Stimulated activated CD8-positive, alpha-beta memory T cell treated with anti-CD3 and anti-CD28 coated beads, Interleukin-4, amount 100 ng/mL, for 48 hours (primary cell): ENCODE results near the gene HEATR3.
A peak's percentile ranks its signal among the peaks of the same experiment; 100 is the strongest.
"Not testable (repeated sequence)": the region's sequence is repeated elsewhere in the genome, so short reads cannot be mapped to it uniquely, and the experiment has no call there.

Source experiments
- DNase-seq: peaks from one replicate; pipeline ENCODE4 v3.0.0-alpha.2; 2020

Gene HEATR3

DNA sequence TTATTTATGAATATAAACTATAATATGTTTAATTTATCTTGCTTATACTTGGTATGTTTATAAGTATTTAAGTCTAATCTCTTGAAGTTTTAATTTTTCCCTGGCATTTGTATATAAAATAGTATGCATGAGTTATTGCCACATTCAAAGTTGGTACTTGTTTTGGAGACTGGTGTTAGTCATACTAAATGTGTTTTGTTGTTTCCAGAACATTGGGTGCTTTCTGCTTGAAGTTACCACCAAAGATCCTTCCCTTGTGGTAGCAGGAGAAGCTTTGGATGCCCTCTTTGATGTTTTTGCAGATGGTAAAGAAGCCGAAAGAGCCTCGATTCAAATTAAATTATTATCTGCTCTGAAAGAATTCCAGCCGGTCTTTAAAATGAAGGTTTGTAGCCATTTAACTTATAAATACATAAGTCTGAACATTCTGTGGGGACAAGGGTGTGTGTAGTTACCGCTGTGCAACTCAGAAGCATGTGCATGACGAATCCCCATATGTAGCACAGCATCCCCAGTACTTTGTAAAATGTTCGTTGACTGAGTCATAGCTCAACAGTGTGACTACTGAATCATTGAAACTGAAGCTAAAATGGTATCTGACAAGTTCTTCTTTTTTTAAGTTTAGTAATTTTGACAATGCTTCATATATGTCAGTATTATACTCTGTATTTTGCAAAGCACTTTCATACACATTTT, 36.4 kb downstream of the HEATR3 start:
- DNase-seq = no peak

DNA sequence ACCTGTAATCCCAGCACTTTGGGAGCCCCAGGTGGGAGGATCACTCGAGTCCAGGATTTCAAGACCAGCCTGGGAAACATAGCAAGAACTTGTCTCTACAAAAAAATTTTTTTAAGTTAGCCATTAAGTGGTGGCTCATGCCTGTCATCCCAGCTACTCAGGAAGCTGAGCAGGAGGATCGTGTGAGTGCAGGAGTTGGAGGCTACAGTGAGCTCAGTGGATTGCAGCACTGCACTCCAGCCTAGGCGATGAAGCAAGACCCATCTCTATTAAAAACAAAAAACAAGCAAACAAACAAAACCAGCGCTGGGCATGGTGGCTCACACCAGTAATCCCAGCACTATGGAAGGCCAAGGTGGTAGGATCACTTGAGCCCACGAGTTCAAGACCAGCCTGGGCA, 38.0 kb downstream of the HEATR3 start:
- no peak for DNase-seq

DNA sequence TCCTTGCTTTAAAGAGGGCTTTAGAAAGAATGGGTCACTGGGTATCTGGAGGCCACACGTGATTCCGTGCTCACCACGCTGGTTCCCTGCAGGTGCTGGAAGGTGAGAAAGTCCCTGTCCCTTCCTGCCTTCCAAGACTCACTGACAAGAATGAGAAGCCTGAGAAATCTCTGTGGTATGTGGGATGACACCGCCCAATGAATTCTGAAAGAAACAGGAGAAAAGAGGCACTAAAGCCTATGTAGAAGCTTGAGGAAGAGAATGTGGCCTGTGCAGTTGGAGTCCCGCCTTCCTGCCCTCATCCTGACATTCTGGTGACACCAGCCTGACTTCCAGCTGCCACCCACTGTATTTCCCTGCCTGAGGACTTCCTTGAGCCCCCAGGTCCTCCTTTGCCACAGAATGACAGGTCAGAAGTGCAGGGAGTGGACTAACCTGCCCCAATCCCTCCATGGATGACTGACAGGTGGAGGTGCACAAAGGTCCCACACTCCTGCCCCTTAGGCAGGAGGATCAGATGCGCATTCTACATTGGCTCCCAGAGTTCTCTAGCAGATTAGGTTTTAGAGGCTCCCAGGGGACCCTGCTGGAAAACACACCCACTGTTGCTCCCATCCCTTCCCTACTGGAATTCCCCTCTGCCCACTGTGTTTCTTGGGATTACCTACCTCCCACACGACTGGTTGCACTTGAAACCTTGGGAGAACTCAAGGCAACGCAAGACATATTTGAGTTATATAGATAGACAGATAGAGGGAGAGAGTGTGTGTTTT, 48.8 kb downstream of the HEATR3 start:
- DNase-seq = no peak

DNA sequence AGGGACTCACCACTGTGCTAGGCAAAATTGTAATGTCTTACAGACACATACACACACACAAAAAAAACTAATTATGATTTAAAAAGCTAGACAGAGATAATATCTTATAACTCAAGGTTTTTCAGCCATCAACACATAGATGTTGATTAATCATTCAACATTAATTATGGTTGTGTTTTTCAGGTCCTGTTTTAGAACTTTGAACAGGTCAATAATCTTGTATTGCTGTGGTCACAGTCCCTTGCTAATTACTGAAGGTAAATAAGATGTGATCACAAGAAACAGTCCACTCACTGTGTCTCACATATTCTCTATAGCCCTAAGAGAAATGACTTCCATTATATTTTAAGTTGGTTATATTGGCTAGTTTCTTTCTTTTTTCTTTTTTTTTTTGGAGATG, 54.9 kb downstream of the HEATR3 start:
- no peak for DNase-seq

DNA sequence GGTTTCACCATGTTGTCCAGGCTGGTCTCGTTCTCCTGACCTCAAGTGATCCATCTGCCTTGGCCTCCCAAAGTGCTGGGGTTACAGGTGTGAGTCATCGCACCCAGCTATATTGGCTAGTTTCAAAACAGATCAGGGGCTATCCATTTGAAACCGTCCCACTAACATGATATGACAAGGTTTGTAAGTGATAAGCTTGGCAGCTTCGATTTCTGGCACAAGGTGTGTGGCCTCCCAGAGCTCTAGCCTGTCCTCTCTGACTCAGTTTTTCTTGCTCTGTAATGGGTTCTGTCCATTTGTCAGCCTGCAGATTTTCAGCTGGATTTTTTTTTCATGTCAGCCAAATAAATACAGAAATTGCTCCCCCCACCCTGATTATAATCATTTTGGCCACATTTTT, 55.5 kb downstream of the HEATR3 start:
- no peak for DNase-seq

DNA sequence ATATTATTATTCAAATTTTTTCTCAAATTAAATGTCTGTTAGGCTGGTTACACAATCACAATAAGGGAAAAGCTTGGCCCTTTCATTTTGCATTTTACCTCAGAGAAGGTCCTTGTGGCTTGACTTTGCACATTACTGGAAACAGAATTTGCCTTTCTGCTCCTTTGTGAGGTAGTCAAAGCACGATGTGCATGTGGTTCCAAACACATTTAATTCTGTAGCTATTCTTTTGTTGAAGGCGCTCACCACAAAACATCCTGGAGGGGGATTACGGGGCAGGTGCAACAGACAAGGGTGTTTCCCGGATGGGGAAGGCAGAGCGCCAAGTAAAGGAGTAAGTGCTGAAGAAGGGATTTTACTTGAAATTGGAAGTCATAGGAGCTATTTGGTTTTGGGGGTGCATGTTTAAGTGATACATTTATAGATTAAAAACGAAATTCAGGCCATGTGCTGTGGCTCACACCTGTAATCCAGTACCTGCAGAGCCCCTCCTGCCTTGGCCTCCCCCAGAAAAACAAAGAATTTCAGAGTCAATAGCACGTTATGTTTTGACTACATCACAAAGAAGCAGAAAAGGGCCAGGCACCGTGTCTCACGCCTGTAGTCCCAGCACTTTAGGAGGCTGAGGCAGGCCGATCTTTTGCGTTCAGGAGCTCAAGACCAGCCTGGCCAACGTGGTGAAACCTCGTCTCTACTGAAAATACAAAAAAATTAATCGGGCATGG, 56.1 kb downstream of the HEATR3 start:
- peak; percentile 52 for DNase-seq

DNA sequence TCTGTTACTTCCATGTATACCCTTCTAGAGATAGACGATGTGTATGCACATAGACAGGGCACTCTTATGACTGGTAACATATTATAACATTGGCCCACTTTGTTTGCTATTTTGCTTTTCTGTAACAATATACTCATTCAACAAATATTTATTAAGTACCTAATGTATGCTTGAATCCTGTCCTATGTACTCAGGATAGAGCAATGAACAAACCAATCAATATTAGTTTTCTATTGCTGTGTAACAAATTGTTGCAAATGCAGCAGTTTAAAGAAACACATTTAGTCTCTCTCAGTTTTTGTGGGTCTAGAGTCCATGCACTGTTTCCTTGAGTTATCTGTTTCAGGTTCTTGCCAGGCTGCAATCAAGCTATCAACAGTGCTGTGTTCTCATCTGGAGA, 57.6 kb downstream of the HEATR3 start:
- DNase-seq = no peak

DNA sequence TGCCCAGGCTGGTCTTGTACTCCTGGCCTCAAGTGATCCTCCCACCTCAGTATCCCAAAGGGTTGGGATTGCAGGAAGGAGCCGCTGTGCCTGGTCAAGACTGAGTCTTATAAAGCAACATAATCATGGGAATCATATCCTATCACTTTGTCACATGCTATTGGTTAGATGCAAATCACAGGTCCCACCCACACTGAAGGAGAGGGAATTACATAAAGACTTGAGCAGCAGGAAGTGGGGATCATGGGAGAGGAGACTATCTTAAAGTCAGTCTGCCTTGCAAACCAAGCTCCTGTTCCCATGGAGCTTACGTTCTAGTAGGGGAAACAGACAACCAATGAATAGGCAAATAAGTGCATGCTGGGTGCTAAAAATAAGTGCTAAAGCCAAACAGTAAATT, 59.0 kb downstream of the HEATR3 start:
- DNase-seq = no peak

DNA sequence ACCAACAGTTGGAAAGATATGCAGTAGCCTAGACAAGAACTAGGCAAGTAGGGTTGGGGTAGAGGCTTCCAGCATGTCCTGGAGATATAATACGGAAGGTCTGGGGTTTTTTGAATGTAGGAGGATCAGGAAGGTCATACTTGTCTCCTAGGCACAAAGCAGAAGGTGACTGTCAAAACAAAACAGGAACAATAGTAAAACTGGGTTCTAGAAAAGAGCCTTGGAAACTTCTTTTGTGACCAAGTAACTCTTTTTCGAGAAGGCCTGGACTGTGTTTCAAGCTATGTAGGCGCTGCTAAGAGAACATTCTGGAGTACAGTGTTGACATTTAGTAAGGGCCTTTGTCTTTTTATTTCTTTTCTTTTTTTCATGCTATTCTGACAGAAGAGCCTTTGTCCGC, 60.4 kb downstream of the HEATR3 start:
- DNase-seq = no peak

DNA sequence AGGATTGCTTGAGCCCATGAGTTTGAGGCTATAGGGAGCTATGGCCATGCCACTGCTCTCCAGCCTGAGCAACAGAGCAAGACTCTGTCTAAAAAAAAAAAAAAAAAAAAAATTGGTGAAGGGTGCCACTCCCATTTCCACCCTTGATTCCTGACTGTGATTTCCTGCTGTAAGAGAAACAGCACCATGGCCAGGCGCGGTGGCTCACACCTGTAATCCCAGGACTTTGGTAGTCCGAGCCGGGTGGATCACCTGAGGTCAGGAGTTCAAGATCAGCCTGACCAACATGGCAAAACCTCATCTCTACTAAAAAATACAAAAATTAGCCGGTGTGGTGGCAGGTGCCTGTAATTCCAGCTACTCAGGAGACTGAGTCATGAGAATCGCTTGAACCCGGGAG, 66.8 kb downstream of the HEATR3 start:
- DNase-seq = not testable (repeated sequence)

DNA sequence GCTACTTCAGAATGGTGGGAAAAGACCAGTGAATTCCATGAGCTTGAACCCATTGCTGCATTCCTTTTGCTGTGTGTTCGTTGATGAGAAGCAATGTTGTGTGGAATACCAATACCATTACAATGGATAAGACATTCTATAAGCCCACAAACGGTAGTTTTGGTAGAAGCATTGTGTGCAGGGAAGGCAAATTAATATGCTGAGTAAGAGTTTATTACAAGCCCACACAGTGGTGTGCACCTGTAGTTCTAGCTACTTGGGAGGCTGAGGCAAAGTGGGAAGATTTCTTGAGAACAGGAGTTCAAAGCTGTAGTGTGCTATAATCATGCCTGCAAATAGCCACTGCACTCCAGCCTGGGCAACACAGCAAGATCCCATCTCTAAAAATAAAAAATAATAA, 67.4 kb downstream of the HEATR3 start:
- no peak for DNase-seq

DNA sequence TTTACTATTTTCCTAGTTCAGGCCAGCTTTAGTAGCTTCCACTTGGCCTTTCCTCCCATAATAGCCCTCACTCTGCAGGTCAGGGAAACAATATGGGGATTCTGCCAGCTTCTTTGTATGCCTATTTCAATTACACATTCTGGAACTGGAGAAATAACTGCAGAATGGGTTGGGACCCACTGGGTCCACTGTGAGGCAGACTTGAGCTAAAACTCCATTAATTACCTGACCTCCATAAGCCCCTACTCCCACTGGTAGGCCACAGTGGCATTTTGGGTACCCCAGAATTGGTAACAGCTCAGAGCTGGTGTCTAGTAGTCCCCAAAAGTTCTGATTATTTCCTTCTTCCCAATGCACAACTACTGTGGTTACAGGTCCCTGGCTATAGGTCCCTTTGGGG, 70.6 kb downstream of the HEATR3 start:
- DNase-seq = no peak

DNA sequence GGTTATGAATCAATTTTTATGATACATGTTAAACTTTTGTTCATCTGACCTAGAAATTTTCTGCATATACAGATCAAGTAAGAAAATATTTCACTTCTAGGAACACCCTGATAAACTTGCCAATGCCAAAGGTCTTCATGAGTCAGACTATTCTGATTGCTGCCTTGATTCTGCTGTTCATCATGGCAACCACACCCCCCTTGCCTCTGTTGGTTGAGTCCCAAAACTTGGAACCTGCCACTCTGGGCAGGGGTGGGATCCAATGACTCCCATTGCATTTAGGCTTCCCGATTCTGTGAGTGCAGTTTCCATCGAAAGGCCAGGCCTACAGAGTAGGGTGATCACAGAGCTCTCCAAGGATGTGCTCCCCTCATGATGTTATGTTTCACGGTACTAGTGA, 71.5 kb downstream of the HEATR3 start:
- DNase-seq = no peak

DNA sequence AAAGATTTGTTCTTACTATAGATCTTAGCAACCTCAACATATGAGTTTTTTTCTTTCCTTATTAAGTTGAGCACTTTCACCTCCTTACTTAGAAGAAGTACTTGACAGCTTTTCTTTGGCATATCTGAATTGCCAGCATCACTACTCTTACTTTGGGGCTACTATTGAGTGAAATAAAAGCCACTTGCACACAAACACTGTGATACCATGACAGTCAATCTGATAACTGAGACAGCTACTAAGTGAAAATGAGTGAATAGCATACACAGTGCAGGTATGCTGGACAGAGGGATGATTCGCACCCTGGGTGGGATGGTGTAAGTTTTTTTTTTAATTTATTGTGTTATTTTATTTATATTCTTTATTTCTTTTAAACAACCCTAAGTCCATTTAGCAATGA, 73.8 kb downstream of the HEATR3 start:
- DNase-seq = no peak

DNA sequence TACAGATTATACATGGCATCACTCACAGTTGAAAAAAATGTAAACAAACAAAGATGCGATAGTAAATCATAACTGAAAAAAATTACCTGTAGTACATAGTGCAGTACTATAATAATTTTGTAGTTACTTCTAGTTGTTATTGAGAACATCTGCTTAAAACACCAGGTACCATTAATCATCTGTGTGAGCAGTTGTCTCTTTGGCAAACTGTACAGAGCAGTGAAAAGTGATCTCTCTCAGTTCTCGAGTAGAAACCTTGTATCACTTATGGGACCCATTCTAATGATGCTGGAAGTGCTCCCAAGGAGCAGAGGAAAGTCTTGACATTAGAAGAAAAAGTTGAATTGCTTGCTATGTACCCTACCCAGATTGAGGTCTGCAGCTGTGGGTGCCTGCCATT, 78.4 kb downstream of the HEATR3 start:
- no peak for DNase-seq

DNA sequence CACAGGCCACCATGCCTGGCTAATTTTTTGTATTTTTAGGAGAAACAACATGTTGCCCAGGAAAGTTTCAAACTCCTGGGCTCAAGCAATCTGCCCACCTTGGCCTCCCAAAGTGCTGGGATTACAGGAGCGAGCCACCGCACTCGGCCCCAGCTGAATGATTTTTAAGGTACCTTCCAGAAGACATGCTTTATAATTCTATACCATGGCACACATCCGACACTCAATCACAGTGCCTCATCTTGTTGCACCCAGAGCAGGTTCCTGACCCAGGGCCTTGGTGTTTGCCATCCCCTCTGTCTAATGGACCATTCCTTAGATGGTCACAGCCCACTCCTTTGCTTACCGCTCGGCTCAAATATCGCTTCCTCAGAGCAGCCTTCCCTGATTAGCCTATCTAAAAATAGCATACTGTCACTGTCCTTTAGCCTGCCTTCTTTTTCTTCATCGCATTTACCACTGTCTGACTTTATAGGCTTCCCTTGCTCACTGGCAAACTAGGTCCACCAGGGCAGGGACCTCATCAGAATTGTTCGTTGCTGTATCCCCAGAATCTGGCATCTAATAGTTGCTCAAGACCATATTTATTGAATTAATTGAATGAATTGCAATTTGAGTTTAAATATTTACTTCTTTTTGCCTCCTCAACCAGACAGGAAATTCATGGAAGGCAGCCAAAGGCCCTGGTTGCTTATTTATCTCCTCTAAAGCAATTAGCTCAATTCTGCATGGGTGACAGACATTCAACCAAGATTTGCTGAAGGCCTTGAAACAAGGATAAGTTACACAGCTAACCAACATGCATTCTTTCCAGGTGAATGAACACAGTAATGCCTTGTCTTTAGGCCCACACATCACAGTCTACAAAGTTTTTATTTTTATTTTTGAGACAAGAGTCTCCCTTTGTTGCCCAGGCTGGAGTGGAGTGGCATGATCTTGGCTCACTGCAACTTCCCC, 81.0 kb downstream of the HEATR3 start:
- DNase-seq = no peak

DNA sequence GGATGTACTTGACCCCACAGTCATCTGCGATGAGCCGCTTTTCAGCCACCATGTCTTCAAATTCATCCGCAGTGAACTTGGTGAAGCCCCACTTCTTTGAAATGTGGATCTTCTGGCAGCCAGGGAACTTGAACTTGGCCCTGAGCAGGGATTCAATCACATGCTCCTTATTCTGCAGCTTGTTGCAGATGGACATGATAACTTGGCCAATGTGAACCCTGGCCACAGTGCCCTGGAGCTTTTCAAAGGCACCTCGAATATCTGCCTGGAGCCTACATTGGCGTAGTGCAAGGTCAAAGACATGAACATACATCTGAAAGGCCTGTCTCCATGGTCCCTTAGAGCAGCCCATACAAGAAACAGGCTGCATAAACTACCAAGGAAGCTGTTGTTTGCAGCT, 85.6 kb downstream of the HEATR3 start:
- DNase-seq = no peak

DNA sequence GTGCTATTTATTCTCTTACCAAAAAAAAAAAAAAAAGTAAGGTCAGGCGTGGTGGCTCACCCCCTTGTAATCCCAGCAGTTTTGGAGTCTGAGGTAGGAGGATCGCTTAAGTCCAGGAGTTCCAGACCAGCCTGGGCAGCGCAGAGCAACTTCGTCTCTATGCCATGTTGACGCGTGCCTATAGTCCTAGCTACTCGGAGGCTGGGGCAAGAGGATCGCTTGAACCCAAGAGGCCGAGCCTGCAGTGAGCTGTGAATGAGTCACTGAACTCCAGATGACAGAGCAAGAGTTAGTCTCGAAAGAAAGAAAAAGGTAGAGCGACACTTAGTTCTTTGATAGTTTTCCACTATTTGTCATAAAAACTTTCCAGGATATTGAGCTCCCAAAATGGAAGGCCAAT, 86.0 kb downstream of the HEATR3 start:
- DNase-seq = peak; percentile 56

DNA sequence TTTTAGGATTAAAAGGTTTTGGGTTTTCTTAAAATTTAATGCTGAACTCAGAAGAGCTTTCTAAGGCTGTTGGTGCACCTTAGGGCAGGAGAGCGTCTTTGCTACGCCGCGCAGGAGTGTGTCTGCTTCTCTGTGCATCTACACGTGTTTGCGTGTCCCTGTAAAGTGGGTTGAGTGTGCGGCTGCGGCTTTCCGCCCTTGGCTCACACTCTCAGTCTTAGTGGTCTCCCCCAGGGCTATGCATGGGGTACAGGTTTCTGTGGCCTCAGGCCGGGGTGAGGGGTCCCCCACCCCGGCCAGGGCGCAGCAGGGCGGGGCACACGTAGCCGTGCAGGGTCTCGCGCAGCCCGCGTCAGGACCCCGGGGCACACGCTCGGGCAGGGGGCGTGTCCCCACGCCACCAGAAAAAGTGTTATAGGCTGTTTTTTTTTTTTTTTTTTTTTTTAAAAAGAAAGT, 86.6 kb downstream of the HEATR3 start:
- peak; percentile 85 for DNase-seq

DNA sequence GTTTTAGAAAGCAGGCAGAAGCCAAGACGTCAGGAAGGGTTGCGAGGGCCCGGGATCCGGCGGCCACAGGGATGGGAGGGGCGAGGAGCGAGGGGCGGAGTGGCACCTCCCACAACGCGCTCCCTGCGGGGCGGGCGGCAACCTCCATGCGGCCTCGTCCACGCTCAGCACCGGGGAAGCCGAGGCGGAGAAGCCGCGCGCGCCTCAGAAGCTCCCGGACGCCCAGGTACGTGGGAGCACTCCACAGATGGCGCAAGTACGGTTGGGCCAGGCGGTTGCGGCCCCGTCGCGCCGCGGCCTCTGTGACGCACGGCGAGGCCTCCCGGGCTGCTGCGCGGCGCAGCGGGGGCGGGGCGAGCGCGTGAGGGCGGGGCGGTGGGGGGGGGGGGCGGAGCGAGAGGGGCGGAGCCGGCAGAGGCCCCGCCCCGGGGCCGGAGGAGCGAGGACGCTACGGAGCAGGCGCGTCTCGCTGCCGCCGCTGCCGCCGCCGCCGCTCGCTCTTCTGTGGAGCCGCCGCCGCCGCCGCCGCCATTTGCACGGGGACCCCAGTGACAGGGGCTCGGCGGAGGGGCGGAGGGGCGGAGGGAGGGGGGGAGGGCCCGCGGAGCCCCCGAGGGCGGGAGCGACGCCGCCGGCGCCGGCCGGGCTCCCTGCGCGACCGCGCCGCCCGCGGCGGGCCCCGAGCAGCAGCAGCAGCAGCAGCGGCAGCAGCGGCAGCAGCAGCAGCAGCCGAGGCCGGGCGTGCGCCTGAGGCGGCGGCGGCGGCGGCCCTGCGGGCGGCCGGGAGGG, 87.2 kb downstream of the HEATR3 start, which contains the start of gene TENT4B:
TSS of gene TENT4B (plus strand) at position 500 of the 789 bp plus-strand sequence. CDS start 316 bp downstream, outside the sequence.
- peak; percentile 88 for DNase-seq

DNA sequence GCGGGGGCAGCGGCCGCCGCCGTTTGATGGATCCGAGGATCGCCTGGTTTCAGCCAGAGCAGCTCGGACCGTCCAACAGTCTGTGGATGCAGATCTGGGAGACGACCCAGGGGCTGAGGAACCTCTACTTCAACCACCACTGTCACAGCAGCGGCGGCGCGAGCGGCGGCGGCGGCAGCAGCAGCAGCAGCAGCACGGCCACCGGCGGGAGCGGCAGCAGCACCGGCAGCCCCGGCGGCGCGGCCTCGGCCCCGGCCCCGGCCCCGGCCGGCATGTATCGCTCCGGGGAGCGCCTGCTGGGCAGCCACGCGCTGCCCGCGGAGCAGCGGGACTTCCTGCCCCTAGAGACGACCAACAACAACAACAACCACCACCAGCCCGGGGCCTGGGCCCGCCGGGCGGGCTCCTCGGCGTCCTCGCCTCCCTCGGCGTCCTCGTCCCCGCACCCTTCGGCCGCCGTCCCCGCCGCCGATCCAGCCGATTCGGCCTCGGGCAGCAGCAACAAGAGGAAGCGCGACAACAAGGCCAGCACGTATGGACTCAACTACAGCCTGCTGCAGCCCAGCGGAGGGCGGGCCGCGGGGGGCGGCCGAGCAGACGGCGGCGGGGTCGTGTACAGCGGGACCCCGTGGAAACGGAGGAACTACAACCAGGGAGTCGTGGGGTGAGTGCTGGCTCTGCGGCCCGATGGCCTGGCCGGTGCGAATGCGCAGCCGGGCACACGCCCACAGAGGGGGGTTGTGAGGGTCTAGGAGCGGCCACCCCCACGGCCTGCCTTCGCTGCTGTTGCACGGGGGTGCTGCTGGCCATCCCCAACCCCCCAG, 88.0 kb downstream of the HEATR3 start:
- peak; percentile 61 for DNase-seq
